ENCODE measurements around the gene FAR2.

Gene FAR2

GRCh38 chr12:29145372-29146170 lies 3.5 kb upstream of the FAR2 start:
- H3K27ac ChIP-seq, result no peak overlapping the region
- no peaks in the 10 kb centered on the region for H3K27me3 ChIP-seq (ENCODE audit: insufficient read depth, low read depth, severe bottlenecking)
- H3K9me3 ChIP-seq (ENCODE audit: severe bottlenecking), result no peaks in the 10 kb centered on the region
- no peak for DNase-seq
- TF ChIP-seq CTCF (IDR thresholded peaks at IDR 0.05; ENCODE audit: low read depth, low read length), result no peak
- H3K36me3 ChIP-seq, result no peaks in the 10 kb centered on the region
- H3K4me3 ChIP-seq (ENCODE audit: low read depth, low read length), result no peak overlapping the region

GRCh38 chr12:29146196-29146595 lies 2.9 kb upstream of the FAR2 start:
- no peak for DNase-seq
- H3K27me3 ChIP-seq (ENCODE audit: insufficient read depth, low read depth, severe bottlenecking), result no peaks in the 10 kb centered on the region
- no peak for TF ChIP-seq CTCF (IDR thresholded peaks at IDR 0.05; ENCODE audit: low read depth, low read length)
- H3K4me3 ChIP-seq (ENCODE audit: low read depth, low read length), result no peak overlapping the region
- H3K36me3 ChIP-seq, result no peaks in the 10 kb centered on the region
- H3K9me3 ChIP-seq (ENCODE audit: severe bottlenecking), result no peaks in the 10 kb centered on the region
- H3K27ac ChIP-seq, result no peak overlapping the region

GRCh38 chr12:29147731-29148595 lies 1.1 kb upstream of the FAR2 start:
- no peak for TF ChIP-seq CTCF (IDR thresholded peaks at IDR 0.05; ENCODE audit: low read depth, low read length)
- Histone ChIP-seq H3K4me3 (ENCODE audit: low read depth, low read length) (peak overlapping the region; percentile 10), H3K27me3 (ENCODE audit: insufficient read depth, low read depth, severe bottlenecking) (no peaks in the 10 kb centered on the region), H3K36me3 (no peaks in the 10 kb centered on the region), H3K27ac (no peak overlapping the region), H3K9me3 (ENCODE audit: severe bottlenecking) (no peaks in the 10 kb centered on the region)
- no peak for DNase-seq

- H3K4me3 ChIP-seq (ENCODE audit: low read depth, low read length), result peak overlapping the region; percentile 30
- no peak overlapping the region for H3K27ac ChIP-seq
- H3K9me3 ChIP-seq (ENCODE audit: severe bottlenecking), result no peaks in the 10 kb centered on the region
- no peak for TF ChIP-seq CTCF (IDR thresholded peaks at IDR 0.05; ENCODE audit: low read depth, low read length)
- no peaks in the 10 kb centered on the region for H3K27me3 ChIP-seq (ENCODE audit: insufficient read depth, low read depth, severe bottlenecking)
- no peak for DNase-seq
- no peaks in the 10 kb centered on the region for H3K36me3 ChIP-seq
These were observed 525 bp upstream of the FAR2 start for GRCh38 chr12:29148596-29148910.

GRCh38 chr12:29149691-29150281 lies 708 bp downstream of the FAR2 start:
- no peaks in the 10 kb centered on the region for H3K36me3 ChIP-seq
- no peaks in the 10 kb centered on the region for H3K9me3 ChIP-seq (ENCODE audit: severe bottlenecking)
- no peak for TF ChIP-seq CTCF (IDR thresholded peaks at IDR 0.05; ENCODE audit: low read depth, low read length)
- no peak for DNase-seq
- H3K4me3 ChIP-seq (ENCODE audit: low read depth, low read length), result no peak overlapping the region
- H3K27me3 ChIP-seq (ENCODE audit: insufficient read depth, low read depth, severe bottlenecking), result no peaks in the 10 kb centered on the region
- no peak overlapping the region for H3K27ac ChIP-seq
